ENCODE results near the gene CH25H.

CH25H gene

DNA sequence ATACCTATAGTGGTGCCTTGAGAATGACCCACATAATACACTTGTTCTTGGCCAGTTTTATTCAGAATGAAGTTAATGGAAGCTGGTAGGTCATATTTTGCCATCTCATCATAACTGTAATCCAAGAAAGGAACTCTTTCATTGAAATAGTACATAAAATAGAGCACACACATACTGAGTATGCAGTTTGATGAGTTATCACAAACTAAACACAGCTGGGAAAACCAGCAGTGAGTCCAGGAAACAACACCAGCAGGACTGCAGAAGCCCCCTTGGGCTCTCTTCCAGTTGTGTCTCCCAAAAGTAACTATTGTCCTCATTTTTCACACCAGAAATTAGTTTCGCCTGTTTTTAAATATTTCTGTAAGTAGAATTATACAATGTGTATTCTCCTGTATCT, 19.8 kb upstream of the CH25H start:
- Histone ChIP-seq H3K9me3 (ENCODE audit: control insufficient read depth in 1 of 2, low read length in 2 of 2) (no peaks in the 10 kb centered on the region), H3K36me3 (ENCODE audit: control insufficient read depth in 1 of 2, insufficient read depth in 2 of 2, low read length in 2 of 2) (peaks cover 4 to 17% of the 10 kb centered on the region in 2 donors), H3K4me3 (ENCODE audit: low read depth in 1 of 2, low read length in 2 of 2) (no peak overlapping the region), H3K27me3 (ENCODE audit: low read depth, low read length) (no peaks in the 10 kb centered on the region), H3K27ac (ENCODE audit: low read length) (no peak overlapping the region), H3K4me1 (ENCODE audit: control insufficient read depth in 1 of 2, insufficient read depth in 2 of 2, low read length in 2 of 2) (no peaks in the 10 kb centered on the region)

- Histone ChIP-seq H3K4me3 (ENCODE audit: low read depth in 1 of 2, low read length in 2 of 2) (no peak overlapping the region), H3K9me3 (ENCODE audit: control insufficient read depth in 1 of 2, low read length in 2 of 2) (no peaks in the 10 kb centered on the region), H3K36me3 (ENCODE audit: control insufficient read depth in 1 of 2, insufficient read depth in 2 of 2, low read length in 2 of 2) (peaks cover 4 to 21% of the 10 kb centered on the region in 2 donors), H3K27me3 (ENCODE audit: low read depth, low read length) (no peaks in the 10 kb centered on the region), H3K27ac (ENCODE audit: low read length) (no peak overlapping the region), H3K4me1 (ENCODE audit: control insufficient read depth in 1 of 2, insufficient read depth in 2 of 2, low read length in 2 of 2) (no peaks in the 10 kb centered on the region)
Observed at GRCh38 chr10:89224739-89225443, 17.8 kb upstream of the CH25H start.

- no peaks in the 10 kb centered on the region for H3K9me3 ChIP-seq (ENCODE audit: control insufficient read depth in 1 of 2, low read length in 2 of 2)
- H3K27me3 ChIP-seq (ENCODE audit: low read depth, low read length): no peaks in the 10 kb centered on the region
- H3K4me1 ChIP-seq (ENCODE audit: control insufficient read depth in 1 of 2, insufficient read depth in 2 of 2, low read length in 2 of 2): peaks cover 6 to 7% of the 10 kb centered on the region in 2 donors
- no peak overlapping the region for H3K4me3 ChIP-seq (ENCODE audit: low read depth in 1 of 2, low read length in 2 of 2)
- H3K27ac ChIP-seq (ENCODE audit: low read length): no peak overlapping the region
- H3K36me3 ChIP-seq (ENCODE audit: control insufficient read depth in 1 of 2, insufficient read depth in 2 of 2, low read length in 2 of 2): peaks cover 0 to 21% of the 10 kb centered on the region in 2 donors
Observed at GRCh38 chr10:89221919-89222318, 14.8 kb upstream of the CH25H start.

GRCh38 chr10:89219513-89220218, 12.5 kb upstream of the CH25H start:
- Histone ChIP-seq H3K4me1 (ENCODE audit: control insufficient read depth in 1 of 2, insufficient read depth in 2 of 2, low read length in 2 of 2) (peaks cover 6 to 7% of the 10 kb centered on the region in 2 donors), H3K27ac (ENCODE audit: low read length) (no peak overlapping the region), H3K9me3 (ENCODE audit: control insufficient read depth in 1 of 2, low read length in 2 of 2) (no peaks in the 10 kb centered on the region), H3K36me3 (ENCODE audit: control insufficient read depth in 1 of 2, insufficient read depth in 2 of 2, low read length in 2 of 2) (peaks cover 0 to 30% of the 10 kb centered on the region in 2 donors), H3K4me3 (ENCODE audit: low read depth in 1 of 2, low read length in 2 of 2) (no peak overlapping the region), H3K27me3 (ENCODE audit: low read depth, low read length) (no peaks in the 10 kb centered on the region)

GRCh38 chr10:89217057-89217990, 10.2 kb upstream of the CH25H start:
- Histone ChIP-seq H3K27ac (ENCODE audit: low read length) (no peak overlapping the region), H3K4me3 (ENCODE audit: low read depth in 1 of 2, low read length in 2 of 2) (no peak overlapping the region), H3K36me3 (ENCODE audit: control insufficient read depth in 1 of 2, insufficient read depth in 2 of 2, low read length in 2 of 2) (peaks cover 0 to 25% of the 10 kb centered on the region in 2 donors), H3K9me3 (ENCODE audit: control insufficient read depth in 1 of 2, low read length in 2 of 2) (no peaks in the 10 kb centered on the region), H3K4me1 (ENCODE audit: control insufficient read depth in 1 of 2, insufficient read depth in 2 of 2, low read length in 2 of 2) (peaks cover 6 to 7% of the 10 kb centered on the region in 2 donors), H3K27me3 (ENCODE audit: low read depth, low read length) (no peaks in the 10 kb centered on the region)

DNA sequence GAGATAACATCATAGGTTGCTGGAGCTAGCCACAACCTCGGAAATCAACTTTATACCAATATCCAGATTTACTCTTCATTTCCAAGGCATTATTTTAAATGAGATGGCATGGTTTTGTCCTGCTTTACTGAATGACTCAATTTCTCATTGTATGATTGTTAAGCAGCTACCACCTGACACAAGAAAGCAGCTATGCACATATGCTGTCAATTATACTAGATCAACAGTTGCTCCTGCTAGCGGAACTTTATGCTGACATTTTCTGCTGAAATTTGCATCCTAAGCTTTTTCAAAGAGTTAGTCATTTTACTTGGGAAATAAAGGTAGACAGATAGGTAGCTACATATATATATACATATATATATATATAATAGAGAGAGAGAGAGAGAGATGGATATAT, 8.9 kb upstream of the CH25H start:
- Histone ChIP-seq H3K9me3 (ENCODE audit: control insufficient read depth in 1 of 2, low read length in 2 of 2) (no peaks in the 10 kb centered on the region), H3K4me1 (ENCODE audit: control insufficient read depth in 1 of 2, insufficient read depth in 2 of 2, low read length in 2 of 2) (peaks cover 6 to 7% of the 10 kb centered on the region in 2 donors), H3K27me3 (ENCODE audit: low read depth, low read length) (no peaks in the 10 kb centered on the region), H3K36me3 (ENCODE audit: control insufficient read depth in 1 of 2, insufficient read depth in 2 of 2, low read length in 2 of 2) (peaks cover 0 to 21% of the 10 kb centered on the region in 2 donors), H3K27ac (ENCODE audit: low read length) (no peak overlapping the region), H3K4me3 (ENCODE audit: low read depth in 1 of 2, low read length in 2 of 2) (no peak overlapping the region)

DNA sequence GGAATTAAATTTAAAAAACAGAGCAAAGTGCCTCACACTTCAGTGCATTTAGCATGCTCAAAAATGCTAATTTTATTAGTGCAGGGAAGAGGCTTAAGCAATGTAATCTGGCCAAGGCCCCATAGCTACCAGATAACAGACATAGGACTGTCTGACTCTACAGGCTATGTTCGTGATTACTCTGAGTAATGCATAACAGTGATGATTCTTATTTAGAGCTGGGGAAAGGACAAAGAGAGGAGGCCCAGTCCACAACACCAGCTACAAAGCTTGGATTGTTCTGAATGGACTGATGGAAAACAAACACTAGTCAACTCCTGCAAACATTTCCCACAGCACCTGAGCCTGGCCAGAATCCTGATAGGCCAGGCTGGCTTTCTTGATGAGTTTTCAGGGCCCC, 8.4 kb upstream of the CH25H start:
- H3K4me3 ChIP-seq (ENCODE audit: low read depth in 1 of 2, low read length in 2 of 2): no peak overlapping the region
- H3K9me3 ChIP-seq (ENCODE audit: control insufficient read depth in 1 of 2, low read length in 2 of 2): no peaks in the 10 kb centered on the region
- H3K36me3 ChIP-seq (ENCODE audit: control insufficient read depth in 1 of 2, insufficient read depth in 2 of 2, low read length in 2 of 2): peaks cover 0 to 17% of the 10 kb centered on the region in 2 donors
- H3K27me3 ChIP-seq (ENCODE audit: low read depth, low read length): no peaks in the 10 kb centered on the region
- H3K27ac ChIP-seq (ENCODE audit: low read length): no peak overlapping the region
- peaks cover 6 to 7% of the 10 kb centered on the region in 2 donors for H3K4me1 ChIP-seq (ENCODE audit: control insufficient read depth in 1 of 2, insufficient read depth in 2 of 2, low read length in 2 of 2)

DNA sequence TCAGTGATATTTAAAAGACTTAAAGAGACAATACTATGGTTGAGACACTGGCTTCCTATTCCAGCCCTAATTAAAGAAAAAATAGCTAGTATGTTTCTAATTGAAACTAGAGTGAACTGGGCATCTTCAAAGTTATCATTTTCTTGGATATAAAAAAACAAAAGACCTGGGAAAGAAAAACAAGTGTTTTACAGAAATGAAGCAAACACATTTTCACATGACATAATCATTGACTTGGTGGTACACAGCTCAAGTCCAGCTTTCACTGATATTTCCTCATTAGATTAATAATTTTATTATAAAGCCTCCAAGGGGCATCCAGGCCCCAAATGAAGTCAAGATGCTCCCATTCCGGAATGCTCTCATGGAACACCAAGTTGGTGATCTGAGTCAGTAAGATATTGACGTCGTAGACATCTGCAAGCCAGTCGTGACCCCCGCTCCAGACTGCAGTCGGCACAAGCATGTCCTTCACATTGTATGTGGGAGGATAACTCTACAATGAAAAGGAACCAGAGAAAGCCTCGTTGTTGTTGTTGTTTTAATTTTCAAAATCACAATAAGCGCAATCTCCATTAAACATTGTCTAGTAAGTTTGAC, 7.5 kb upstream of the CH25H start:
- Histone ChIP-seq H3K4me1 (ENCODE audit: control insufficient read depth in 1 of 2, insufficient read depth in 2 of 2, low read length in 2 of 2) (peaks cover 6 to 7% of the 10 kb centered on the region in 2 donors), H3K27ac (ENCODE audit: low read length) (no peak overlapping the region), H3K4me3 (ENCODE audit: low read depth in 1 of 2, low read length in 2 of 2) (no peak overlapping the region), H3K9me3 (ENCODE audit: control insufficient read depth in 1 of 2, low read length in 2 of 2) (no peaks in the 10 kb centered on the region), H3K27me3 (ENCODE audit: low read depth, low read length) (no peaks in the 10 kb centered on the region), H3K36me3 (ENCODE audit: control insufficient read depth in 1 of 2, insufficient read depth in 2 of 2, low read length in 2 of 2) (peaks cover 0 to 12% of the 10 kb centered on the region in 2 donors)

DNA sequence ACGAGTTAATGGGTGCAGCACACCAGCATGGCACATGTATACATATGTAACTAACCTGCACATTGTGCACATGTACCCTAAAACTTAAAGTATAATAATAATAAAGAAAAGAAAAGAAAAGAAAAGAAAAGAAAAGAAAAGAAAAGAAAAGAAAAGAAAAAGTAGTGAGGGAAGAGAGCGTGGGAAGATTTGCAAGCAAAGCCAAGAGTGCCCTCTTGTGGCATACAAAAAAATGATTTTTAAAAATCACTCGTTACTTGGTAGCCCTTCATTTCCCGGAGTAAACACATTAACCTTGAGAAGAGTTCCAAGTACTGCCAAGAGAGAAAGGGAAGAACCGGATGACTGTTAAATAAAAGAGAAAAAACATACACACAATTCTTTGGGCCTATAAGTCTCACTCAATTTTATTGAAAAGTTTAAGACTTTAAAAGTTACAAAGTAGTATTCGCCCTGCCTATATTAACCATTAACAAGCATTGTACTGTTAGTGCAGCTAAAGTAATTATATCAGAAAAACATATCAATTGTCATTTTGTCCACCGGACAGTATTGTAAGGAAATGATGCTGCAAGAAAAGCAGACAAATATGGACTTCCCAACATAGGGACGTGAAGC, 6.2 kb upstream of the CH25H start:
- H3K27ac ChIP-seq (ENCODE audit: low read length): no peak overlapping the region
- H3K4me1 ChIP-seq (ENCODE audit: control insufficient read depth in 1 of 2, insufficient read depth in 2 of 2, low read length in 2 of 2): peaks cover 6 to 7% of the 10 kb centered on the region in 2 donors
- H3K4me3 ChIP-seq (ENCODE audit: low read depth in 1 of 2, low read length in 2 of 2): no peak overlapping the region
- no peaks in the 10 kb centered on the region for H3K9me3 ChIP-seq (ENCODE audit: control insufficient read depth in 1 of 2, low read length in 2 of 2)
- peaks cover 0 to 9% of the 10 kb centered on the region in 2 donors for H3K36me3 ChIP-seq (ENCODE audit: control insufficient read depth in 1 of 2, insufficient read depth in 2 of 2, low read length in 2 of 2)
- H3K27me3 ChIP-seq (ENCODE audit: low read depth, low read length): peaks cover 5% of the 10 kb centered on the region

GRCh38 chr10:89210794-89211425, 3.8 kb upstream of the CH25H start:
- Histone ChIP-seq H3K27ac (ENCODE audit: low read length) (no peak overlapping the region), H3K36me3 (ENCODE audit: control insufficient read depth in 1 of 2, insufficient read depth in 2 of 2, low read length in 2 of 2) (peaks cover 0 to 9% of the 10 kb centered on the region in 2 donors), H3K9me3 (ENCODE audit: control insufficient read depth in 1 of 2, low read length in 2 of 2) (no peaks in the 10 kb centered on the region), H3K4me3 (ENCODE audit: low read depth in 1 of 2, low read length in 2 of 2) (no peak overlapping the region), H3K4me1 (ENCODE audit: control insufficient read depth in 1 of 2, insufficient read depth in 2 of 2, low read length in 2 of 2) (peaks cover 0 to 6% of the 10 kb centered on the region in 2 donors), H3K27me3 (ENCODE audit: low read depth, low read length) (peaks cover 28% of the 10 kb centered on the region)
